K562 (cell line): ENCODE results near the gene ERFL. TPM values are rescaled to one million over a fixed set of nuclear protein-coding genes. Genes with fewer than 3 reads are reported as not detected.

Experiments used
- ATAC-seq: fragments of 200-7000 bp; cut with Tn5 transposase; 3 replicates; pipeline ENCODE4 v1.9.1; 2020; ENCODE audit warnings: moderate library complexity
- BruUV-seq: library from RNA; stranded (reverse); fragments of 400-500 nt; replicated peaks from 2 replicates; lab custom pipeline; 2021; lab: Mats Ljungman, UMichigan
- CTCF ChIA-PET: fragments of 300-600 bp; formaldehyde crosslinking; extraction: SDS; loops from one replicate; lab custom pipeline; 2021; ENCODE audit warnings: low intra/inter-chr PET ratio; lab: Yijun Ruan, JAX
- POLR2A ChIA-PET: fragments of 300-600, 350-650 bp; sonication (Branson Sonifier 250); formaldehyde crosslinking; extraction: SDS; loops from one replicate; lab custom pipeline; 2021; ENCODE audit warnings: antibody characterized with exemption, inconsistent platforms; lab: Yijun Ruan, JAX
- DNase-seq, 4 experiments: peaks; one replicate each; pipeline versions ENCODE4 v3.0.0 to v3.0.0-alpha.2; 2011 to 2018; ENCODE audit warnings: low spot score in 3 of 4, mixed read lengths in 3 of 4; ENCODE audit errors: extremely low read depth in 1 of 4
- FAIRE-seq: peaks from 2 replicates; lab custom pipeline; 2011; peaks lifted over from hg19 to GRCh38; lab: Jason Lieb, UNC
- H2AFZ ChIP-seq: 2 replicates; pipeline ENCODE4 v1.6.0; 2011; ENCODE audit warnings: low read depth, low read length, control low read depth, inconsistent platforms
- H3K27ac ChIP-seq: fragments of 200-600 bp; 3 replicates; pipeline ENCODE4 v1.8.0; 2011; ENCODE audit warnings: low read depth, mild to moderate bottlenecking, control low read depth, inconsistent platforms, low read length, moderate library complexity, mixed read lengths; ENCODE audit errors: extremely low read depth
- H3K27me3 ChIP-seq, 2 experiments: fragments of 300-600 bp in 1 of 2; 2 replicates in 1 of 2; 3 replicates in 1 of 2; pipeline versions ENCODE4 v1.6.0 to v1.8.0; 2011; ENCODE audit warnings: inconsistent platforms in 2 of 2, low read length in 2 of 2, mild to moderate bottlenecking in 1 of 2, mixed read lengths in 1 of 2, moderate library complexity in 1 of 2; ENCODE audit not compliant: control insufficient read depth in 2 of 2, insufficient read depth in 2 of 2
- H3K36me3 ChIP-seq: fragments of 300-600 bp; 3 replicates; pipeline ENCODE4 v1.8.0; 2011; ENCODE audit warnings: mild to moderate bottlenecking, low read length, inconsistent platforms; ENCODE audit not compliant: control insufficient read depth, insufficient read depth
- H3K4me1 ChIP-seq, 2 experiments: fragments of 200-600 bp in 1 of 2; replicated peaks in 1 of 2; 2 replicates in 1 of 2; 3 replicates in 1 of 2; pipeline versions ENCODE4 v1.5.1 to v1.8.0; 2011; ENCODE audit warnings: inconsistent platforms in 2 of 2, low read length in 2 of 2, mild to moderate bottlenecking in 1 of 2, mixed read lengths in 1 of 2, moderate library complexity in 1 of 2; ENCODE audit not compliant: control insufficient read depth in 2 of 2, insufficient read depth in 2 of 2
- H3K4me2 ChIP-seq: 2 replicates; pipeline ENCODE4 v1.6.1; 2011; ENCODE audit warnings: low read length, control low read depth, inconsistent platforms, mixed read lengths; ENCODE audit not compliant: insufficient read depth
- H3K4me3 ChIP-seq: fragments of 200-600 bp; sonication (generic), shearing (Covaris generic); 2 replicates; pipeline ENCODE4 v1.5.1; 2016; ENCODE audit warnings: control low read depth, inconsistent platforms
- H3K79me2 ChIP-seq: fragments of 200-600 bp; 3 replicates; pipeline ENCODE4 v1.8.0; 2011; ENCODE audit warnings: low read length, inconsistent platforms; ENCODE audit not compliant: control insufficient read depth, insufficient read depth
- H3K9ac ChIP-seq, 2 experiments: 2 replicates each; pipeline versions ENCODE4 v1.6.0 to v1.6.1; 2011; ENCODE audit warnings: low read depth in 2 of 2, low read length in 2 of 2, control low read depth in 1 of 2, inconsistent platforms in 1 of 2, mild to moderate bottlenecking in 1 of 2, mixed read lengths in 1 of 2; ENCODE audit not compliant: insufficient read depth in 1 of 2
- H3K9me1 ChIP-seq: one replicate; pipeline ENCODE4 v1.6.0; 2011; ENCODE audit warnings: inconsistent platforms, mild to moderate bottlenecking, low read length, moderate library complexity; ENCODE audit not compliant: control insufficient read depth, insufficient read depth
- H3K9me3 ChIP-seq: replicated peaks from 2 replicates; pipeline ENCODE4 v1.5.1; 2011; ENCODE audit warnings: low read depth, low read length, inconsistent platforms; ENCODE audit not compliant: control insufficient read depth, insufficient read depth
- H4K20me1 ChIP-seq: replicated peaks from 2 replicates; pipeline ENCODE4 v1.6.1; 2011; ENCODE audit warnings: low read length, inconsistent platforms, mixed read lengths; ENCODE audit not compliant: control insufficient read depth, insufficient read depth
- CREBBP ChIP-seq: IDR thresholded peaks from one replicate; pipeline ENCODE4 v1.6.1; 2012; ENCODE audit warnings: low read depth, mild to moderate bottlenecking, control low read depth, inconsistent platforms, low read length
- PHF8 ChIP-seq: fragments of 200-600 bp; sonication (generic); IDR thresholded peaks from 2 replicates; pipeline ENCODE4 v1.6.1; 2012; ENCODE audit warnings: mixed run types, mild to moderate bottlenecking, inconsistent platforms, low read length, moderate library complexity, borderline replicate concordance
- RBM22 ChIP-seq: fragments of 200-400 bp; formaldehyde crosslinking; IDR thresholded peaks from 2 replicates; pipeline ENCODE4 v1.6.1; 2018; ENCODE audit warnings: low read length, low read depth; ENCODE audit not compliant: poor library complexity, severe bottlenecking
- SIRT6 ChIP-seq: IDR thresholded peaks from one replicate; pipeline ENCODE4 v1.6.1; 2012; ENCODE audit warnings: low read depth, mild to moderate bottlenecking, control low read depth, inconsistent platforms, low read length, moderate library complexity
- ZNF134 ChIP-seq: fragments of 250-450 bp; sonication (Bioruptor Pico); conservative IDR thresholded peaks from 2 replicates; pipeline ENCODE4 v1.4.0; 2020
- ZNF175 ChIP-seq: fragments of 200-800 bp; sonication (Bioruptor generic); IDR thresholded peaks from 2 replicates; pipeline ENCODE4 v1.6.1; 2016; ENCODE audit warnings: low read depth, mild to moderate bottlenecking, missing genetic modification characterization, missing compliant biosample characterization
- ZNF408 ChIP-seq: fragments of 250-450 bp; sonication (Bioruptor Pico); IDR thresholded peaks from 2 replicates; pipeline ENCODE4 v1.4.0; 2020; ENCODE audit warnings: low read depth, mild to moderate bottlenecking, moderate library complexity
- ZNF76 ChIP-seq: fragments of 250-450 bp; sonication (Bioruptor Pico); IDR thresholded peaks from 2 replicates; pipeline ENCODE4 v1.4.0; 2020; ENCODE audit warnings: mild to moderate bottlenecking, moderate library complexity, borderline replicate concordance
- ZNF77 ChIP-seq: fragments of 250-450 bp; sonication (Bioruptor Pico); IDR thresholded peaks from 2 replicates; pipeline ENCODE4 v1.5.0; 2020
- WGBS: fragments of 100-300 bp; shearing (Covaris generic); methylation state at CpG from one replicate; pipeline ENCODE4 v1.1.6; 2016; ENCODE audit warnings: low coverage, mixed read lengths; ENCODE audit not compliant: insufficient coverage; ENCODE audit errors: missing lambda C conversion rate; 5-methylcytosine and 5-hydroxymethylcytosine counted together
- in situ Hi-C: fragments of 300-500 bp; cut with MboI; formaldehyde crosslinking; loops from 4 replicates; pipeline ENCODE4 v1.15.0; 2018; ENCODE audit warnings: inconsistent platforms, mixed read lengths
- intact Hi-C: fragments of 100-400 bp; cut with micrococcal nuclease; formaldehyde crosslinking; loops from 2 replicates; pipeline ENCODE4 v1.14.2; 2022
- polyA plus RNA-seq, 8 experiments: library from polyadenylated mRNA; depleted of rRNA in 4 of 8; stranded (reverse) in 5 of 8; unstranded in 3 of 8; fragments of >200 nt; fragmentation: Nextera tagmentation in 2 of 8; fragmentation: Illumina TruSeq in 1 of 8; extraction: Ambion mirVana in 2 of 8; extraction: Trizol in 1 of 8; gene quantifications; 2 replicates each; pipeline versions ENCODE4 v1.2.1 to v1.2.3, GENCODE V29; 2011 to 2014; ENCODE audit warnings: inconsistent platforms in 1 of 8, missing spikeins in 1 of 8
- total RNA-seq, 7 experiments: library from RNA; depleted of rRNA in 6 of 7; stranded (reverse); fragments of >200 nt in 6 of 7; fragmentation: Illumina TruSeq in 2 of 7; extraction: Trizol in 2 of 7; gene quantifications; 2 replicates each; pipeline versions ENCODE4 v1.2.1 to v1.2.3, GENCODE V29; 2011 to 2021; ENCODE audit warnings: low replicate concordance in 1 of 7
- TF ChIP-seq, protein P1 (sequence below): fragments of 450-650 bp; IDR thresholded peaks from 2 replicates; pipeline ENCODE4 v1.6.1; 2018; ENCODE audit not compliant: partially characterized antibody
- TF ChIP-seq, protein P2 (sequence below): sonication (generic); formaldehyde crosslinking; IDR thresholded peaks from 2 replicates; pipeline ENCODE4 v1.4.0; 2020; ENCODE audit warnings: mild to moderate bottlenecking, missing genetic modification reagents
- TF ChIP-seq, protein P3 (sequence below): sonication (generic); formaldehyde crosslinking; IDR thresholded peaks from 2 replicates; pipeline ENCODE4 v1.9.0; 2022; ENCODE audit warnings: mild to moderate bottlenecking, missing genetic modification reagents
- TF ChIP-seq, protein P4 (sequence below): fragments of 450-650 bp; IDR thresholded peaks from 2 replicates; pipeline ENCODE4 v1.7.0; 2016; ENCODE audit warnings: borderline replicate concordance

ERFL gene
- total and polyA plus RNA-seq, 9 of the 15 experiments (the other 6 are each of a cell fraction or from before 2014, with no cell fraction given): 0.07 to 0.75 (median 0.32) TPM; not detected in 4

DNA sequence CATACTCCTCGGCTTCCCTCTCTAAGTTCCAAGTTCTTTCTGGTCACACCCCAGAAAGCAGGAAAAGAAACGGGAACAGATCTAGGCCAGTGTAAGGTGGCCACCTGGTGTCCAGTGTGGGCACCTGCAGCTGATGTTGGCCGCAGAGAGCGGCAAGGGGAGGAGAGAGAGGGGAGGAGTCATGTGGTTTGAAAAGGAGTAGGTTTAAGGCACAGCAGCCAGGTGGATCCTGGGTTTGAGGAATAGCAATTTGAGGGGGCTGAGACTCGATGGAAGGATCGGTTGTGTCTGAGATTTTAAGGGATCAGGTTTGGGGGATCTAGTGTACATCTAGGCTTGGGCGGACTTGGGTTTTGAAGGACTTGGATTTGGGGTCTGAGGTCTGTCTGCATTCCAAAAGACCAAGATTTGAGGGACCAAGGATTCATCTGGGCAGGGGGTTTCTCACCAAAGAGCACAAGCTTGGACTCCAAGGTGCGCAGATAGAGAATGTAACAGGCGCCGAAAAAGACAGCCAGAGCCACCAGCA, 29.7 kb upstream of the ERFL start:
- no peaks in the 10 kb centered on the region for H3K9me1 ChIP-seq
- DNase-seq (peak; percentile 87 to 93 (median 90)), ATAC-seq (peak; percentile 86), FAIRE-seq (peak; percentile 100)
- H3K27me3 ChIP-seq: no peaks in the 10 kb centered on the region
- peak overlapping the region; percentile 77 to 90; a peak in 2 of 4 replicates for H3K9ac ChIP-seq
- H3K36me3 ChIP-seq: no peaks in the 10 kb centered on the region
- intact Hi-C loops: loop anchor here (1.0 to 2.0 kb wide), 3 partner anchors 65 to 85 kb away; no protein-coding TSS in a partner anchor
- peak overlapping the region; percentile 95 for H2AFZ ChIP-seq
- ChIA-PET POLR2A (interaction anchor here (0.5 to 2.7 kb wide), 12 partner anchors 13 to 114 kb away, joined by 3 to 14 read pairs (median 4); partner anchors contain the start of gene RPS19), CTCF (interaction anchor here (0.7 to 2.1 kb wide), 5 partner anchors 17 to 165 kb away, joined by 3 to 18 read pairs (median 7); partner anchors contain the start of gene RPS19)
- peak overlapping the region; percentile 61 for H3K4me3 ChIP-seq
- no TSS peak for BruUV-seq
- peaks cover 15 to 40% of the 10 kb centered on the region in 2 experiments; a peak in 4 of 5 replicates for H3K4me1 ChIP-seq
- H4K20me1 ChIP-seq: no peaks in the 10 kb centered on the region
- H3K27ac ChIP-seq: peak overlapping the region; percentile 57; the same call in 2 of the 3 replicates
- WGBS: 3% methylated on average over 9 of the region's 10 CpGs
- no peaks in the 10 kb centered on the region for H3K9me3 ChIP-seq
- H3K79me2 ChIP-seq: no peaks in the 10 kb centered on the region
- H3K4me2 ChIP-seq: peak overlapping the region; percentile 93
- in situ Hi-C loops: loop anchor here (10.0 kb wide), 1 partner anchor 163 kb away; the partner anchor contains the start of gene CEACAM3
- TF ChIP-seq ZNF408 (CRISPR knock-in tag) (no peak), RBM22 (no peak), ZNF175 (CRISPR knock-in tag) (no peak), ZNF76 (no peak), ZNF77 (CRISPR knock-in tag) (no peak), ZNF134 (CRISPR knock-in tag) (no peak), SIRT6 (no peak), PHF8 (no peak), CREBBP (no peak)
- TF ChIP-seq, protein P1, sequence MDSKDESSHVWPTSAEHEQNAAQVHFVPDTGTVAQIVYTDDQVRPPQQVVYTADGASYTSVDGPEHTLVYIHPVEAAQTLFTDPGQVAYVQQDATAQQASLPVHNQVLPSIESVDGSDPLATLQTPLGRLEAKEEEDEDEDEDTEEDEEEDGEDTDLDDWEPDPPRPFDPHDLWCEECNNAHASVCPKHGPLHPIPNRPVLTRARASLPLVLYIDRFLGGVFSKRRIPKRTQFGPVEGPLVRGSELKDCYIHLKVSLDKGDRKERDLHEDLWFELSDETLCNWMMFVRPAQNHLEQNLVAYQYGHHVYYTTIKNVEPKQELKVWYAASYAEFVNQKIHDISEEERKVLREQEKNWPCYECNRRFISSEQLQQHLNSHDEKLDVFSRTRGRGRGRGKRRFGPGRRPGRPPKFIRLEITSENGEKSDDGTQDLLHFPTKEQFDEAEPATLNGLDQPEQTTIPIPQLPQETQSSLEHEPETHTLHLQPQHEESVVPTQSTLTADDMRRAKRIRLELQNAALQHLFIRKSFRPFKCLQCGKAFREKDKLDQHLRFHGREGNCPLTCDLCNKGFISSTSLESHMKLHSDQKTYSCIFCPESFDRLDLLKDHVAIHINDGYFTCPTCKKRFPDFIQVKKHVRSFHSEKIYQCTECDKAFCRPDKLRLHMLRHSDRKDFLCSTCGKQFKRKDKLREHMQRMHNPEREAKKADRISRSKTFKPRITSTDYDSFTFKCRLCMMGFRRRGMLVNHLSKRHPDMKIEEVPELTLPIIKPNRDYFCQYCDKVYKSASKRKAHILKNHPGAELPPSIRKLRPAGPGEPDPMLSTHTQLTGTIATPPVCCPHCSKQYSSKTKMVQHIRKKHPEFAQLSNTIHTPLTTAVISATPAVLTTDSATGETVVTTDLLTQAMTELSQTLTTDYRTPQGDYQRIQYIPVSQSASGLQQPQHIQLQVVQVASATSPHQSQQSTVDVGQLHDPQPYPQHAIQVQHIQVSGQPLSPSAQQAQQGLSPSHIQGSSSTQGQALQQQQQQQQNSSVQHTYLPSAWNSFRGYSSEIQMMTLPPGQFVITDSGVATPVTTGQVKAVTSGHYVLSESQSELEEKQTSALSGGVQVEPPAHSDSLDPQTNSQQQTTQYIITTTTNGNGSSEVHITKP: peak; percentile 17
- TF ChIP-seq, protein P2, sequence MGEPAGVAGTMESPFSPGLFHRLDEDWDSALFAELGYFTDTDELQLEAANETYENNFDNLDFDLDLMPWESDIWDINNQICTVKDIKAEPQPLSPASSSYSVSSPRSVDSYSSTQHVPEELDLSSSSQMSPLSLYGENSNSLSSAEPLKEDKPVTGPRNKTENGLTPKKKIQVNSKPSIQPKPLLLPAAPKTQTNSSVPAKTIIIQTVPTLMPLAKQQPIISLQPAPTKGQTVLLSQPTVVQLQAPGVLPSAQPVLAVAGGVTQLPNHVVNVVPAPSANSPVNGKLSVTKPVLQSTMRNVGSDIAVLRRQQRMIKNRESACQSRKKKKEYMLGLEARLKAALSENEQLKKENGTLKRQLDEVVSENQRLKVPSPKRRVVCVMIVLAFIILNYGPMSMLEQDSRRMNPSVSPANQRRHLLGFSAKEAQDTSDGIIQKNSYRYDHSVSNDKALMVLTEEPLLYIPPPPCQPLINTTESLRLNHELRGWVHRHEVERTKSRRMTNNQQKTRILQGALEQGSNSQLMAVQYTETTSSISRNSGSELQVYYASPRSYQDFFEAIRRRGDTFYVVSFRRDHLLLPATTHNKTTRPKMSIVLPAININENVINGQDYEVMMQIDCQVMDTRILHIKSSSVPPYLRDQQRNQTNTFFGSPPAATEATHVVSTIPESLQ (CRISPR knock-in tag): no peak
- TF ChIP-seq, protein P3, sequence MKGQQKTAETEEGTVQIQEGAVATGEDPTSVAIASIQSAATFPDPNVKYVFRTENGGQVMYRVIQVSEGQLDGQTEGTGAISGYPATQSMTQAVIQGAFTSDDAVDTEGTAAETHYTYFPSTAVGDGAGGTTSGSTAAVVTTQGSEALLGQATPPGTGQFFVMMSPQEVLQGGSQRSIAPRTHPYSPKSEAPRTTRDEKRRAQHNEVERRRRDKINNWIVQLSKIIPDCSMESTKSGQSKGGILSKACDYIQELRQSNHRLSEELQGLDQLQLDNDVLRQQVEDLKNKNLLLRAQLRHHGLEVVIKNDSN (CRISPR knock-in tag): peak; percentile 63
- TF ChIP-seq, protein P4, sequence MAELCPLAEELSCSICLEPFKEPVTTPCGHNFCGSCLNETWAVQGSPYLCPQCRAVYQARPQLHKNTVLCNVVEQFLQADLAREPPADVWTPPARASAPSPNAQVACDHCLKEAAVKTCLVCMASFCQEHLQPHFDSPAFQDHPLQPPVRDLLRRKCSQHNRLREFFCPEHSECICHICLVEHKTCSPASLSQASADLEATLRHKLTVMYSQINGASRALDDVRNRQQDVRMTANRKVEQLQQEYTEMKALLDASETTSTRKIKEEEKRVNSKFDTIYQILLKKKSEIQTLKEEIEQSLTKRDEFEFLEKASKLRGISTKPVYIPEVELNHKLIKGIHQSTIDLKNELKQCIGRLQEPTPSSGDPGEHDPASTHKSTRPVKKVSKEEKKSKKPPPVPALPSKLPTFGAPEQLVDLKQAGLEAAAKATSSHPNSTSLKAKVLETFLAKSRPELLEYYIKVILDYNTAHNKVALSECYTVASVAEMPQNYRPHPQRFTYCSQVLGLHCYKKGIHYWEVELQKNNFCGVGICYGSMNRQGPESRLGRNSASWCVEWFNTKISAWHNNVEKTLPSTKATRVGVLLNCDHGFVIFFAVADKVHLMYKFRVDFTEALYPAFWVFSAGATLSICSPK: peak; percentile 84; the same call in 1 of the 2 replicates
